HUES6 (cell line): ENCODE measurements around the gene ARG1.
A peak's percentile ranks its signal among the peaks of the same experiment; 100 is the strongest.

Experiments used
- H3K27ac ChIP-seq: 2 replicates; pipeline ENCODE4 v1.7.0; 2013; ENCODE audit warnings: low read depth, mild to moderate bottlenecking, low read length, inconsistent platforms
- H3K27me3 ChIP-seq: 2 replicates; pipeline ENCODE4 v1.6.1; 2013; ENCODE audit warnings: low read length; ENCODE audit not compliant: control insufficient read depth, insufficient read depth
- H3K36me3 ChIP-seq: 2 replicates; pipeline ENCODE4 v1.6.1; 2013; ENCODE audit warnings: low read length; ENCODE audit not compliant: control insufficient read depth, insufficient read depth
- H3K4me1 ChIP-seq: 2 replicates; pipeline ENCODE4 v1.6.1; 2013; ENCODE audit warnings: low read length; ENCODE audit not compliant: control insufficient read depth, insufficient read depth
- H3K4me3 ChIP-seq: 2 replicates; pipeline ENCODE4 v1.5.1; 2013; ENCODE audit warnings: low read depth, low read length
- H3K9ac ChIP-seq: one replicate; pipeline ENCODE4 v1.6.1; 2013; ENCODE audit warnings: mild to moderate bottlenecking, low read length
- H3K9me3 ChIP-seq: 2 replicates; pipeline ENCODE4 v1.6.1; 2013; ENCODE audit warnings: low read depth, low read length; ENCODE audit not compliant: control insufficient read depth, insufficient read depth

ARG1 gene

DNA sequence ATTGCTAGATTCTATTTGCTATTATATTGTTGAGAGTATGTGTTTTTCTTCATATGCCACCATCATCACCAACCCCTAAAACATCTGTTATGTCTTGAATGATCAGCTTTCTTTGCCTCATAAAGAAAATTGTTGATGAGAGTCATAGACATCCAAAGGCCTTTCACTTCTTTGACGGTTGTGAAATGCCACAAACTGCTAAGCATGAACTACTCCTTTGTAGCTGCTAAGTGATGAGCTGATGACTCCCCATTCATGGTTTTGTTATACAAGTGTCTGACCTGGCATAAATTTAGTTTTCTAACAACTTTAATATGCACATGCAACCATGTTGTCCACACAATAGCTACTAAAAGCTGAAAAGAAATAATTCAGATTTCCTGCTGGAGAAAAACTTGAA is 55.7 kb downstream of the ARG1 start:
- Histone ChIP-seq H3K27ac (no peak overlapping the region), H3K9me3 (no peaks in the 10 kb centered on the region), H3K9ac (no peak overlapping the region), H3K4me1 (peaks cover 8% of the 10 kb centered on the region; the same call in 1 of the 2 replicates), H3K36me3 (peaks cover 19% of the 10 kb centered on the region), H3K4me3 (peak overlapping the region; percentile 22; the same call in 1 of the 2 replicates), H3K27me3 (peaks cover 3% of the 10 kb centered on the region; the same call in 1 of the 2 replicates)

DNA sequence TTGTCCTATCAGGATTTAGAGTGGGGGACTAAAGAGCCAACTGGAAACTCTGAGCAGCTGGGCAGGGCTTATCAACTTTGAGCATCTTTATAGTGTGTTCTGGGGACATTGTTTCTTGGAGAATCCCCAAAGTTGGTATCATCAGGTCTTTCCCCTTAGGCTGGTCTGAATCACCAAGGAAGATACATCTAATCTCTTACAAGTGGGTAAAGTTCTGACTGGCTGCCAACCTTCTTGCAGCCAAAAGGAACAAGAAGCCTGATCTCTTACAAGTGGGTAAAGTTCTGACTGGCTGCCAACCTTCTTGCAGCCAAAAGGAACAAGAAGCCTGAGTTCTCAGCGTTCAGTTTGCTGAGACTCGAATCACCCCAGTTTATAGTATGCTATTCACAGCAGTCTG is 56.6 kb downstream of the ARG1 start:
- H3K36me3 ChIP-seq: peaks cover 9% of the 10 kb centered on the region
- no peak overlapping the region for H3K27ac ChIP-seq
- H3K9me3 ChIP-seq: no peaks in the 10 kb centered on the region
- H3K4me1 ChIP-seq: peaks cover 8% of the 10 kb centered on the region; the same call in 1 of the 2 replicates
- no peak overlapping the region for H3K9ac ChIP-seq
- peaks cover 3% of the 10 kb centered on the region; the same call in 1 of the 2 replicates for H3K27me3 ChIP-seq
- no peak overlapping the region for H3K4me3 ChIP-seq

- peaks cover 3% of the 10 kb centered on the region; the same call in 1 of the 2 replicates for H3K27me3 ChIP-seq
- no peaks in the 10 kb centered on the region for H3K36me3 ChIP-seq
Measured at GRCh38 chr6:131631625-131632289, 58.7 kb downstream of the ARG1 start.

More at GRCh38 chr6:131631625-131632289, 58.7 kb downstream of the ARG1 start:
- no peak overlapping the region for H3K4me3 ChIP-seq
- no peaks in the 10 kb centered on the region for H3K9me3 ChIP-seq
- no peak overlapping the region for H3K9ac ChIP-seq
- H3K27ac ChIP-seq: no peak overlapping the region
- peaks cover 8% of the 10 kb centered on the region; the same call in 1 of the 2 replicates for H3K4me1 ChIP-seq
